Mesendoderm (in vitro differentiated cells): ENCODE measurements around the gene CPHXL2. TPM values are rescaled to one million over a fixed set of nuclear protein-coding genes. Genes with fewer than 3 reads are reported as not detected.

Source experiments
- small RNA-seq: library from polyadenylated mRNA; stranded (forward); fragments of <200 nt; extraction: miRNeasy Mini kit (QIAGEN cat#:217004); gene quantifications from one replicate; pipeline ENCODE3, GENCODE V24; 2013; ENCODE audit not compliant: insufficient read depth

Gene CPHXL2

Small RNA genes lying within 50 kb of the gene (small RNA-seq; reads per million reads assigned to genes)
- gene RN7SL520P: not detected
